ENCODE results near the gene MYO7B.

- TF ChIP-seq EZH2 (IDR thresholded peaks at IDR 0.05), result no peak
- no peak for TF ChIP-seq POLR2AphosphoS5 (IDR thresholded peaks at IDR 0.05; ENCODE audit: borderline replicate concordance, low read depth, low read length)
- no peak for TF ChIP-seq FOXP2 (optimal IDR thresholded peaks at IDR 0.05; ENCODE audit: control extremely low read depth, extremely low read length, insufficient read depth)
These were observed 74.3 kb downstream of the MYO7B start for GRCh38 chr2:127609818-127610217.

Data from SK-N-MC (cell line).